ENCODE data around the gene ADGRG3.
A peak's percentile ranks its signal among the peaks of the same experiment; 100 is the strongest.

The ADGRG3 gene, protein sequence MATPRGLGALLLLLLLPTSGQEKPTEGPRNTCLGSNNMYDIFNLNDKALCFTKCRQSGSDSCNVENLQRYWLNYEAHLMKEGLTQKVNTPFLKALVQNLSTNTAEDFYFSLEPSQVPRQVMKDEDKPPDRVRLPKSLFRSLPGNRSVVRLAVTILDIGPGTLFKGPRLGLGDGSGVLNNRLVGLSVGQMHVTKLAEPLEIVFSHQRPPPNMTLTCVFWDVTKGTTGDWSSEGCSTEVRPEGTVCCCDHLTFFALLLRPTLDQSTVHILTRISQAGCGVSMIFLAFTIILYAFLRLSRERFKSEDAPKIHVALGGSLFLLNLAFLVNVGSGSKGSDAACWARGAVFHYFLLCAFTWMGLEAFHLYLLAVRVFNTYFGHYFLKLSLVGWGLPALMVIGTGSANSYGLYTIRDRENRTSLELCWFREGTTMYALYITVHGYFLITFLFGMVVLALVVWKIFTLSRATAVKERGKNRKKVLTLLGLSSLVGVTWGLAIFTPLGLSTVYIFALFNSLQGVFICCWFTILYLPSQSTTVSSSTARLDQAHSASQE

DNA sequence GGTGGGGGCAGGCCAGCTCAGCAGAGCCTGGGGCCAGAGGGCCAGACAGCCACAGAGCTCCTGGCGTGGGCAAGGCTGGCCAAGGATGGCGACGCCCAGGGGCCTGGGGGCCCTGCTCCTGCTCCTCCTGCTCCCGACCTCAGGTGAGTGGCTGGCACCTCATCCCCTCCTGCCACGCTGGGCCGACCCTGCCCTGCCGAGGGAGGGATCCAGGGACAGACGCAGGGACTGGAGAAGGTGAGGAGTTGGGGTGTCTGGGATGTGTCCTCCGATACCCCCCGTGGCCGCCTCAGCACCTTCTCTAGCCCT, at the start of gene ADGRG3:
TSS of gene ADGRG3 (plus strand) at position 44 of the 309 bp plus-strand sequence. CDS start at position 86, 42 bp downstream.
- DNase-seq (ENCODE audit: low read depth in 4 of 4, low spot score in 1 of 4) = no peak

DNA sequence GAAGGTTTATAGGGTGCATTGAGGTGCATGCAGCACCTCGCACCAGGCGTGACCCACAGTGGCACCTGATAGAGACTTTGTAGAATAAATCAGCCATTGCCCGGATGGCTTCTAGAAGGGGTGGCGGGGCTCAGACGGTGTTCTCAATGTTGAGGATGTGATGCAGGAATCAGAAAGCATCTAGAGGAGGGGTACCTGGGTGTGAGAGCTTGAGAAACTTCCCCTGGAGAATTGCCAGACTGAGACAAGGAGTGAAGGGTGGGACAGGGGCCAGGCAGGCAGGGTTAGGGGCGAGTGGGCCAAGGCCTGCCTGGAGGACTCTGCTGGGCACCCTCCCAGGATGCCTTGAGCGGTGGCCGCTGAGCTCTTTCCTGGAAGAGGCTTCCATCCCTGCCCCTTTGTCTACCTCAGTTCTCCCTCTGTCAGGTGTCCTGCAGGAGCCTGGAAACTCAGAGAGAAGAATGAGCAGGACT, 48.9 kb upstream of the ADGRG3 start:
- no peak for DNase-seq (ENCODE audit: low read depth in 4 of 4, low spot score in 1 of 4)

DNA sequence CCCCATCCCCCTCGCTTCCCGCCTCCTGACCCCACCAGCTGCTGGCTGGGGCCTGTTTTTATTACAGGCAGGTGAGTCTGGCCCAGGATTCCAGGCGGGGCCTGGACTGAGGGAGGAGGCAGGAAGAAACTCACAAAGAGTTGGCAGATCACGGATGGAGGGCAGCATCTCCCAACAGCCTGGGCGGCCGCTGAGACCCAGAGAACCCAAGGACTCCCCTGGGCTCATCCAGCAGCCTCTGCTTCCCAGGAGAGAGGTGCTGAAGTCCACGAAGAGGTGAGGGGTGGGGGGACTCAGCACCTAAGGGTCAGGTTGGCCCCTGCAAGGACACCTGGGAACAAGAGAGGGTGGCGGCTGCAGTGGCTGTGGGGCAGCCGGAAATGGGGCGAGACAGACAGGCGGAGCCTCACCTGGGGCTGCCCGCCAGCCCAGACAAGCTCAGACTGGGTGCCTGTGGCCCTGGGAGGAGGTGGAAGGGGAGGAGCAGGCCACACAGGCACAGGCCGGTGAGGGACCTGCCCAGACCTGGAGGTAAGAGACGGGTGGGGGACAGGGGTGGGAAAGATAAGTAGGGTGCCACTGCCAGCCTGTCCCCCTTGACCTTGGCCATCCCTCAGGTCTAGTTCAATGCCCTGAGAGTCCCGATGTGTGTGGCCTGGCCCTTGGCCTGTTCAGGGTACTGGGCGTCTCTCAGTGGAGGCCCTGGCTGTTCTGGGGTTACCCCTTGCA, 48.3 kb upstream of the ADGRG3 start:
- no peak for DNase-seq (ENCODE audit: low read depth in 4 of 4, low spot score in 1 of 4)

DNA sequence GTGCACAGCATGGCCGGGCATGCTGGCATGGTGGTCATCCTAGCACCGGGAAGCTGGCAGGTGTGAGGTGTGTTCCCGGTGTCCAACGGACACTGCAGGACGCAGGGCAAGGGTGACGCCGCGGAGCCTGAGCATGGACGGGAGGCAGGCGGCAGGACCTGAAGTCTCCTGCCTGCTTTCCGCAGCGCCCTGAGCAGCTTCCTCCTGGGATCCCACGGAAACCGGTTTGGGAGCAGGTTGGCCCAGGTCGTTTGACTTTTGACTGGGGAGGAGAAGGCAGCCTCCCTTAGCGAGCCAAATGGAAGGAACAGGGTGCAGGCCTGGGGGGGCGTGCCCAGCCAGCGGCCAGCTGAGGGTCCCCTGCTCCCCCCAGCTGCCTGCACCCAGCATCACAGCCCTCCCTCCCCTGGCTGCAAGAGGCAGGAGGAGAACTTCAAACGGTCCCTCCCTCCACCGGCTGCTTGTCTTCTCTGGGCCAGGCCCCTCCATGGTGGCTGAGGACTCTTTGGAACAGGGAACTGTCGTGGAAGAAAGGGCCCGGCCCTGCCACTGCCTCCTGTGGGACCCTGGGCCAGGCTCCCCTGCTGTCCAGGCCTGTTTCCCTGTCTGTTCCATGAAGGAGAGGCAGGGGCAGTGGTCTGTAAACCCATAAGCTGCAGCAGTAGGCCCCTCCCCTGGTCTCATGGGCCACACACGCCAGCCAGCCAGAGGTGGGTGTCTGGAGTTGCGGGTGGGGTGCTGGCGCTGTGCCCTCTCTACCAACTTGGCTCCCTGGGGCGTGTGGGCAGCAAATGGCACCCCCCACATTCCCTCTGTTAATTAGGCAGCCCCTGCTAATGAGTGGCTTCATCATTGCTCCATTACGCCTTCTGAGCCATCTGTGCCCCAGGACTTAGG, 47.5 kb upstream of the ADGRG3 start:
- no peak for DNase-seq (ENCODE audit: low read depth in 4 of 4, low spot score in 1 of 4)

DNA sequence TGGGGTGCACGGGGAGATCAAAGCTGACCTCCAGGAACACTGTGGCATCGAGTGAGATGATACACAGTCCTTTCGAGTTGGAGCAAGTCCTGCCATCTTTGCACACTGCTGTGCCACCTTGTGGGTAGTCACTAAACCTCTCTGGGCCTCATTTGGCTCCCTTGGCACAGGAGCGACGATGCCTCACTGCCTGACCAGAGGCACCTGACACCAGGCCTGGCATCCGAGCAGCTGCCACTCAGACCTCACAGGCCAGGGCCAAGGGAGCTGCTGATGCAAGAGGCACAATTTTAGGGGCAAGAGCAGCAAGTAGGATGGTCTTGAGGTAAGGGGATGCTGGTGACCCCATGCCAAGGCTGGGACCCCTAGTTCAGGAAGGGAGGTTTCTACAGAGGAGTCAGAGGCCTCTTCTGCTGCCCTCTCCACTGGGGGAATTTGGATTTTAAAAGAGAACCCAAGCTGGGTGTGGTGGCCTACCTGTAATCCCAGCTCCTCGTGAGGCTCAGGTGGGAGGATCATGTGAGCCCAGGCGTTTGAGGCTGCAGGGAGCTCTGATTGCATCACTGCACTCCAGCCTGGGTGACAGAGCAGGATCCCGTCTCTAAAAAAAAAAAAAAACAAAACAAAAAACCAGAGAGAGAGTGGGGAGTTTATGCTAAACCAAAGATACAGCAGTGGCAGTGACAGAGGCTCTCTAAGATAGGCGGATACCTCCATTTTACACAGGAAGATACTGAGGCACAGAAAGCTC, 46.4 kb upstream of the ADGRG3 start:
- no peak for DNase-seq (ENCODE audit: low read depth in 4 of 4, low spot score in 1 of 4)

DNA sequence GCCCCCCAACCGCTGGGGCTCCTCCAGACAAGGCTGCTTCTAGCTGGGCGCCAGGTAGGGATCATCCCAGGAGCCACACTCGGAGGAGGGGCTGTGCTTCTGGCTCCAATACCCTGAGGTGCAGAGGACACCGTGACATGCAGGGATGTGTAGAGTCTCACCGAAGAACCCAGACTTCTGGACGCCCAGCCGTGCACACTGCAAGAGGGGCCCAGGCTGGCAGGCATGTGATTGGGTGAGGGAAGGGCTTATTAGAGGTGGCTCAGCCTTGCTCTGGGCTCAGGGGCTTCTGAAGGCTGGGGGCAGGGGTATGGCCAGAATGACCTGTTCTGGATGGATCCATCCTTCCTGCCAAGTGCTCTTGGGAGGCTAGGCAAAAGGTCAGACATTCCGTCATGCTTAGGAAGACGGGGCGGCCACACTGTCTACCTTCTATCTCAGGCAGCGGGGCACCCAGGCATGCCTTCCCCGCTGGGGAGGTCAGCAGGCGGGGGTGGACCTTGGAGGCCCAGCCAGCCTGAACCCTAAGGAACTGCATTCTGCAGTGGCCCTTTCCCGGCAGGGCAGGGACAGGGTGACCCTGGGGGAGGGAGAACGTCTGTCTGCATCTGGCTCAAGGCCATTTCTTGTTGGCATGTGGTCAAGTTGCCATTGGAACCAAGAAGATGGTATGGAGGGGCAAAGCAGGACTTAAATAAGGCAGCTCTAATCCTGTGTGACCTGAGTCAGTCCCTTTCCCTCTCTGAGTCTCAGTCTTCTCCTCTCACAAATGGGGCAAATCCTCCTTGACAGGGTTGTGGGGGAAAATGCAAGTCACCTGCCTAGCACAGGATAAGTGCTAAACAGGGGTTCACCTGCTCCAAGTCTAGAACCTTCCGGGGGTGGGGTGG, 45.5 kb upstream of the ADGRG3 start:
- DNase-seq (ENCODE audit: low read depth in 4 of 4, low spot score in 1 of 4) = no peak

DNA sequence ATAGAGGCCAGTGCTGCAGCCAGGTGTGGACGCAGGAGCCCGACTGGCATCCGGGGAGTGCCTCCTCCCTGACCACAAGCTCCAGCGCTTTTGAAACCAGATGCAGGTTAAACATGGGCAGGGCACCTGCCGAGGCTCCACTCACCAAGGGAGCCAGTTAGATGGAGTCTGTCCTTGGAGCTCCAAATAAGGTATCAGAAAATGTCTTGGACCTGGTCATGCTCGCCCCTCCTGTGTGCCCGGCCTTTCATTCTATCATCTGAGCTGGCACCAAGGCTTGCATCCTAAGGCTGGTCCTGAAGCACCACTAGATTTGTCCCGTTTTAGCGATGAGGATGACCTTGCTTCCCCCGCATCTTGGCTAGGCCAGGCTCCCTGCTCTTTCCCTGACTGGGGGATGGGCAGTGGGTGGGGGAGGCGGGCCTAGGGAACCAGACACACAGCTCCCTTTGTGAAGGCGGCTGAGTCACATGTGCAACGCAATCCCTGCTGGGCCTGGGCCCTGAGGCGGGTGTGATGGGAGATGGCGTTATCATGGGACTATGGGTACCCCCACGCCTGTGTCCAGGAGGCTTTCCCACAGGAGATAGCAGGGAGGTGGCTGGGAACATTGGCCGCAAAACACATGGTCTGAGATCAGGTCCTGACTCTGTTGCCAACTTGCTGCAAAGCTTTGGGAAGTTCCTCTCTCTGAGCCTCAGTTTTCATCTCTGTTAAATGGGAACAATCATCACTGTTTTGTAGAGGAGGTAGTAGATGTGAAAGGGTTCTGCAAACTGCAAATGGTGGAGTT, 44.7 kb upstream of the ADGRG3 start:
- DNase-seq (ENCODE audit: low read depth in 4 of 4, low spot score in 1 of 4) = no peak

DNA sequence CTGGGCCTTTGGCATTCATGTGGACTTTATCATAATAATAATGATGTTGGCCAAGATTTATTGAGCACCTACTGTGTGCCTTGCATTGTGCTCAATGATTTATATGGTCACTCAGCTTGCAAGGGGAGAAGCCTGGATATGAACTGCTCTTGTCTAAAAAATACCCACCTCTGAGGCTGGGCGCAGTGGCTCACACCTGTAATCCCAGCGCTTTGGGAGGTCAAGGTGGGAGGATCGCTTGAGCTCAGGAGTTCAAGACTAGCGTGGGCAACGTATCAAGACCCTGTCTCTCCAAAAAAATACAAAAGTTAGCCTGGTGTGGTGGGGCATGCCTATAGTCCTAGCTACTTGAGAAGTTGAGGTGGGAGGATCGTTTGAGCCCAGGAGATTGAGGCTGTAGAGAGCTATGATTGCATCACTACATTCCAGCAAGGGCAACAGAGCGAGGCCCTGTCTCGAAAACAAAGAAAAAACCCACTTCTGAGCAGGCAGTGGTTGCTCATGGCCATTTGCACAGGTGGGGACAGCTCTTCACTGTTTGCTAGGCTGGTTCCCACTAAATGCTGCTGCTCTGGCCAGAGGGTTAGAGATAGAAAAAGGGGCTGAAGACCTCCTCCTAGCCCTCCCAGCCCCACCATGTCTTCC, 43.9 kb upstream of the ADGRG3 start:
- no peak for DNase-seq (ENCODE audit: low read depth in 4 of 4, low spot score in 1 of 4)

DNA sequence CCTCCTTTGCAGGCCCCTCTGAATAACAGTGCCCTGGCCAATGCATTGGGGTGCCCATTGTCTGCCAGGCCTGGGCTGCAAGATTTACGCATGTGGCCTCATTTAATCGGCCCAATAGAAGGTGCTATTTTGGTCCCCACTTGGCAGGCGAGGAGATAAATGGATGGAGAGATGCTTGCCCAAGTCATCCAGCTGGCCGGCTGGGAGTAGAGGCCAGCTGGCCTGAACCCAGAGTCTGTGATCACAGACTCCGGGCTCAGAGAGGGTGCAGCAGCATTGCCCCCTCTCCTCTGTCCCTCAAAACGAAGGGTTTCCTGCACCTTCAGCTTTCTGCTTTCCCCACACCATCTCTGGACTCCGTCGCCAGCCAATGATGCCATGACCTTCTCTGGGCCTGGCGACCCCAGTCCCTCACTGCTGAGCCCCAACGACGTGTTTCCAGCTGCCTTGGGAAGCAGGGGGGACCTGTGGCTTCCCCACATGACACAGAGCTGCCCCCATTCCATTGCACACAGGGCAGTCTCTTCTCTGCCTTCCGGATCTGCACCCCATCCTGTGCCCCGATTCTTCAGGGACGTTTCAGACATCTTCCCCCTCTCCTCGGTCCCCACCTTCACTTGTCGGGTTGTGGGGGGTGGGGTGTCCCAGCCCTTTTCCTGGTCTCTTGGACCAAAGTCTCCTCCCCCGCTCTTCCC, 43.2 kb upstream of the ADGRG3 start:
- DNase-seq (ENCODE audit: low read depth in 4 of 4, low spot score in 1 of 4) = no peak

DNA sequence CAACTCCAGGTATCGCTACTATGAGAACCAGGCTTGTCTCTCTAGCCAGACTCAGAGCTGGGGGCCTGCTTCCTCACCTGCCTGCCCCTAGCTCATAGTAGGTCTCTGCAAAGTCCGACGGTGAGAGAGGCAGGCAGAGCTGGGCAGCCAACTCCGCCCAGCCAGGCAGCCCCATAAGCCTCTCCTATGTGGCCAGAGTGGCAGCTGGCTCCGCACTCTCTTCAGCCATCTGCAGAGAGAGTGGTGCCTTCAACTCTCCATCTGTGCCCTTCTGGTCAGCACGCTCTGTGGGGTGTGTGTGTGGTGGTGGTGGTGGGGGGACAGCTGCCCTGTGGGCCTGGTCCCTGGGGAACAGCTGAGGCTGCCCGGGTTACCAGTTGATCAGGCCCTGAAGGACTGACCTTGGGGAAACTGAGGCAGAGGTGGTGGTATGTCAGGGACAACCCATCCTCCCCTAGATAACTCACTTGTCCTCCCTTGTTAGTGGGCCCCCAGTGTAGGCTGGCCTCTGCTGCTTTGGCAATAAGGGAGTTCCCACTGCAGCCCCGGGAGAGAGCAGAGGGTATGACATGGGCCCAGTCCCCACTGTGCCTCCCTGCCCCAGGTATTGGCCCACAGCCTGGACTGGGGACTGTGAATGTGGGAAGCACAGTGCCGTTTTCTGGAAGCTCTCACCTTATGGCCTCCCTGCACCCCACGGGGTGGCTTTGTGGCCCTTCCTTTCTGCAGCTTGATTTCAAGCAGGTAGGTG, 41.5 kb upstream of the ADGRG3 start:
- DNase-seq (ENCODE audit: low read depth in 4 of 4, low spot score in 1 of 4) = no peak

DNA sequence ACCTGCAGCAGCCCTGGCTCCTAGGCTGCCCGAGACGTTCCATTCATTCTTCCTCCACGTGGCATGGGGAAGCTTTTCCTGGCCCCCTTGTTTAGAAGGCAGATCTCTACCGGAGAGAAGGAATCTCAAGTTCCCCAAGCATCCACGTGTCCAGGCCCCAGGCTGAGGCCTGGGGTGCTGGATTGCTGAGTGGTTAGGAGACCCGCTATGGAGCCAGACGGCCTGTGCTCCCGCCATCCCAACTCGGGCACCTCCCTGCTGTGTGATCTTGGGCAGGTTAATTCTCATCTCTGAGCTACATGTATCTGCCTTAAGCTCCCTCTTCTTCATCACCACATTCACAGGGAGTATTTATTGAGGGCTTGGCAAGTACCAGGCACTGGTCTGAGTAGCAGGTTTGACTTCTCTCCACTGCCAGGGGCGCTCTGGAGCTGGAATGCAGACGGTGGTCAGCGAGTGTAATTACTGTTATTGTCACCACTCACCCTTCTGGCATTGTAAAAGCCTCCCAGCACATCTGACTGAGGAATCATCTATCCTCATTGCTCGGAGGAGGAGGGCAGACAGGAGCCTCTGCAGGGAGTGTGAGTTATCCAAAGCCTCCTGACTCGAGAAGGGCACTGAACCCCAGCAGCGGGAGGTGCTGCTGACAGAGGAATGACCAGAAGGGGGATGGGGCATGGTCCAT, 40.8 kb upstream of the ADGRG3 start:
- DNase-seq (ENCODE audit: low read depth in 4 of 4, low spot score in 1 of 4) = no peak

DNA sequence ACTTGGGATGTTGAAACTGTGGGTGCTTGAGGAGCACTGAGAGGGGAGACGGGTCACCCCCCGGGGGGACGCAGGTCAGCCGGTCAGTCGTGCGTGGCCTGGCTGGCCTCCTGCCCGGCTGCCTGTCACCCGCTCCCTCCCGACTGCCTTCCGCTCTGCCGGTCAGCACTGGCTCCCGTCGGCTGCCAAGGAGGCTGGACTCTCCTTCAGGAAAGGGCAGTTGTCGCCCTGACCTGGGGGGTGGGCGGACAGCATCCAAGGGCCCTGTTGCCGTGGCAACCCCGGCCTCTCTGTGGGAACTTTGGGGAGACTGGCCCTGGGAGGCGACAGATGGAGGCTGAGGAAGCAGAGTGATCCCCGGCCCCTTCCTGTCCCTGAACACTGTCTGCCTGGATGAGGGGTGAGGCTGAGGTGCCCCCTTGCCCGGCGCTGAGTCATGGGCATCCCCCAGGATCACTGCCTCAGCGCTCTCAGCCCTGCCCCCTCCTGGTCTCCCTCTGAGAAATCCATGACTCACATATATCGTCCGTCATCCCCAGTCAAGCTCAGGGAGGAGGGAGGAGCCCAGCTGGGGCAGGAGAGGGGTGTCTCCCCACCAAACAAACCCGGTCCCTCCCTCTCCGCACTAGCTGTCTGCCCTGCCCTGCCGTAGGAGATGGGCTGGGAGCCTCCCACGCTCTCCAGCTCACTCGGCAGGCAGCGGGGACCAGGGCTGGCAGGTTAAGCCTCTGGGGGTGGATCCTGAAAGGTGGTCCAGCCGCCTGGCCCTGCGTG, 39.9 kb upstream of the ADGRG3 start, which contains the start of gene ADGRG1:
TSS of gene ADGRG1 (plus strand) at position 623 of the 774 bp plus-strand sequence. CDS start 21,658 bp downstream, outside the sequence.
- DNase-seq (ENCODE audit: low read depth in 4 of 4, low spot score in 1 of 4) = peak; percentile 17 to 49 (median 32)

DNA sequence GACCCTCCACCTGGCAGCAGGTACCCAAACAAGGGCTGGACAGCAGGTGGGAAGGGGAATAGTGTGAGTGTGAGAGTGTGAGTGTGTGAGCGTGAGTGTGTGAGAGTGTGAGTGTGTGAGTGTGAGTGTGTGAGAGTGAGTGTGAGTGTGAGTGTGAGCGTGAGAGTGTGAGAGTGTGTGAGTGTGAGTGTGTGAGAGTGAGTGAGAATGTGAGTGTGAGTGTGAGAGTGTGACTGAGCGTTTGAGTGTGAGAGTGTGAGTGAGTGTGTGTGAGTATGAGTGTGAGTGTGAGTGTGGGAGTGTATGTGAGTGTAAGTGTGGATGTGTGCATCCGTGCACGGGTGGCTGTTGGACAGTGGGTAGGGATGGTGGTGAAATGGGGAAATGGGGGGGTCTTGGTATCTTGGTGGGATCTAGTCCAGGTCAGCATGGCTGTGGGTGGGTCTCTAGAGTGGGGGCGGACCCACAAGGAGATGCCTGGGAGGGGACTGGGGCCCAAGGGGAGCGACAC, 39.3 kb upstream of the ADGRG3 start:
- DNase-seq (ENCODE audit: low read depth in 4 of 4, low spot score in 1 of 4) = no peak

DNA sequence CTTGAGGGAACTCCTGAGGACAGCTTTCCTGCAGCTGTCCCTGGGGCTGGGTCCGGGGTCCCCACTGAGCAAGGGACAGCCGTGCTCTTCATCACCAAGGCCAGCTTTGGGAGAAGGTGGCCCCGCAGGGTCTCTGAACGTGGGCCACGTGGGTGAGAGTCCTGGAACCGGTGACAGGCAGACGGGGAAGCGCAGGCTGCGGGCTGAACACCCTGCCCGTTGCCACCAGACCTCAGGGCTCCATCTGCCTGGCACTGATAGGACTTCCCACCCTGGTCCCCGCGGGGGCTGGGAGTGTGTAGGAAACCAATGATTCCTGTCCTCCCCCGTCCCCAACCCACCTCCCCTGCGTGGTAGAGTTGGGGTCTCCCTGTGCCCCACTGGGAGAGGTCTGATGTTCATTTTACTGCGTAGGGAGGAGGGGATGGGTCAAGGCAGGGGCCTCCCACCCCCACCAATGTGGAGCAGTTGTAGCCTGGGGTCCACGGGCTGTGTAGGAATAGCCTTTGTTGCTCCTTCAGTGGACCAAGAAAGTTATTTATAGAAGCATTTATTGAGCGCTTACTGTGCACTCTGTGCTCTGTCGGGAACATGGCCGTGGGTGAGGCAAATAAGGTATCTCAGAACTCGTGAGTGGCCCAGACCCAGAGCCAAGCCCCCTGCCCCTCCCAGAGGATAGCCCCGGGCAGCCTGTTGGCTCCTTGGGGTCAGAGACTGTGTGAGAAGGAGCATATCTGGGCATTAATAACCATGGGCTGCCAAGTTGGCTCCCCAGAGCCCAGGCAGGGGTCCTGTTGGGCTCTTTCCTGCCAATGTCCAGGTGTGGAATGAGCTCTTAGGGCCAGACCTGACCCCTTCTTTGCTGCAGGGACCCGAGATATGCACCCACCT, 38.3 kb upstream of the ADGRG3 start:
- DNase-seq (ENCODE audit: low read depth in 4 of 4, low spot score in 1 of 4) = no peak

All from stimulated activated CD4-positive, alpha-beta T cell treated with anti-CD3 and anti-CD28 coated beads, Interleukin-1b, Interleukin-23, amount 100 ng/mL, for 24 hours (primary cell).